ENCODE measurements around the gene PLCG2.
"Not testable (repeated sequence)": the region's sequence is repeated elsewhere in the genome, so short reads cannot be mapped to it uniquely, and the experiment has no call there.

PLCG2 gene

GRCh38 chr16:81754858-81755257 lies 24.2 kb upstream of the PLCG2 start:
- DNase-seq (ENCODE audit: low read depth in 2 of 2): no peak

GRCh38 chr16:81755915-81756614 lies 23.0 kb upstream of the PLCG2 start:
- DNase-seq (ENCODE audit: low read depth in 2 of 2): no peak

- DNase-seq (ENCODE audit: low read depth in 2 of 2): no peak
Observed at GRCh38 chr16:81756615-81757356, 22.3 kb upstream of the PLCG2 start.

GRCh38 chr16:81758376-81758775 lies 20.7 kb upstream of the PLCG2 start:
- DNase-seq (ENCODE audit: low read depth in 2 of 2): no peak

GRCh38 chr16:81762322-81762721 lies 16.8 kb upstream of the PLCG2 start:
- not testable (repeated sequence) for DNase-seq (ENCODE audit: low read depth in 2 of 2)

- no peak for DNase-seq (ENCODE audit: low read depth in 2 of 2)
Observed at GRCh38 chr16:81765111-81765919, 13.8 kb upstream of the PLCG2 start.

- DNase-seq (ENCODE audit: low read depth in 2 of 2): no peak
Observed at GRCh38 chr16:81765969-81766368, 13.1 kb upstream of the PLCG2 start.

GRCh38 chr16:81767987-81768592 lies 11.0 kb upstream of the PLCG2 start:
- no peak for DNase-seq (ENCODE audit: low read depth in 2 of 2)

- no peak for DNase-seq (ENCODE audit: low read depth in 2 of 2)
Observed at GRCh38 chr16:81770008-81770407, 9.1 kb upstream of the PLCG2 start.

- DNase-seq (ENCODE audit: low read depth in 2 of 2): no peak
Observed at GRCh38 chr16:81774348-81774747, 4.7 kb upstream of the PLCG2 start.

GRCh38 chr16:81775570-81775969 lies 3.5 kb upstream of the PLCG2 start:
- no peak for DNase-seq (ENCODE audit: low read depth in 2 of 2)

GRCh38 chr16:81778231-81778630 lies 860 bp upstream of the PLCG2 start:
- no peak for DNase-seq (ENCODE audit: low read depth in 2 of 2)

- DNase-seq (ENCODE audit: low read depth in 2 of 2): no peak
Observed at GRCh38 chr16:81779536-81780320, 637 bp downstream of the PLCG2 start.

- no peak for DNase-seq (ENCODE audit: low read depth in 2 of 2)
Observed at GRCh38 chr16:81780350-81780749, 1.3 kb downstream of the PLCG2 start.

- DNase-seq (ENCODE audit: low read depth in 2 of 2): no peak
Observed at GRCh38 chr16:81782236-81782635, 3.1 kb downstream of the PLCG2 start.

GRCh38 chr16:81784072-81784795 lies 5.1 kb downstream of the PLCG2 start:
- no peak for DNase-seq (ENCODE audit: low read depth in 2 of 2)

- DNase-seq (ENCODE audit: low read depth in 2 of 2): no peak
Observed at GRCh38 chr16:81785138-81785924, 6.2 kb downstream of the PLCG2 start.

- no peak for DNase-seq (ENCODE audit: low read depth in 2 of 2)
Observed at GRCh38 chr16:81786321-81786720, 7.2 kb downstream of the PLCG2 start.

GRCh38 chr16:81786868-81787267 lies 7.8 kb downstream of the PLCG2 start:
- DNase-seq (ENCODE audit: low read depth in 2 of 2): no peak

- no peak for DNase-seq (ENCODE audit: low read depth in 2 of 2)
Observed at GRCh38 chr16:81787659-81788058, 8.6 kb downstream of the PLCG2 start.
